Neural progenitor cell (in vitro differentiated cells): Measurements from ENCODE around the gene CFAP20DC. TPM values are rescaled to one million over a fixed set of nuclear protein-coding genes. Genes with fewer than 3 reads are reported as not detected.

Source experiments
- DNase-seq: peaks from one replicate; pipeline ENCODE4 v3.0.0-alpha.2; 2016; ENCODE audit warnings: low spot score
- H2AFZ ChIP-seq: fragments of 200-600 bp; sonication (generic); replicated peaks from 2 replicates; pipeline ENCODE4 v1.6.1; 2016; ENCODE audit warnings: antibody characterized with exemption
- H3F3A ChIP-seq: fragments of 200-600 bp; sonication (generic); 2 replicates; pipeline ENCODE4 v1.6.1; 2016; ENCODE audit warnings: antibody characterized with exemption, low read depth
- H3K27ac ChIP-seq: fragments of 200-600 bp; sonication (generic); 2 replicates; pipeline ENCODE4 v1.5.1; 2016; ENCODE audit warnings: mild to moderate bottlenecking
- H3K27me3 ChIP-seq: fragments of 200-600 bp; sonication (generic); 2 replicates; pipeline ENCODE4 v1.6.1; 2016; ENCODE audit warnings: mild to moderate bottlenecking, moderate library complexity
- H3K36me3 ChIP-seq: fragments of 200-600 bp; sonication (generic); 2 replicates; pipeline ENCODE4 v1.5.1; 2016
- H3K4me1 ChIP-seq: fragments of 200-600 bp; sonication (generic); 2 replicates; pipeline ENCODE4 v1.6.1; 2016; ENCODE audit warnings: mixed run types
- H3K4me2 ChIP-seq: fragments of 200-600 bp; sonication (generic); 2 replicates; pipeline ENCODE4 v1.6.1; 2016
- H3K4me3 ChIP-seq: fragments of 200-600 bp; sonication (generic); 2 replicates; pipeline ENCODE4 v1.5.1; 2016
- H3K79me2 ChIP-seq: fragments of 200-600 bp; sonication (generic); 2 replicates; pipeline ENCODE4 v1.6.1; 2016; ENCODE audit warnings: low read depth
- H3K9ac ChIP-seq: fragments of 200-600 bp; sonication (generic); 2 replicates; pipeline ENCODE4 v1.6.1; 2016
- H3K9me3 ChIP-seq: fragments of 200-600 bp; sonication (generic); 2 replicates; pipeline ENCODE4 v1.5.1; 2016; ENCODE audit warnings: low read depth
- H4K20me1 ChIP-seq: fragments of 200-600 bp; sonication (generic); 2 replicates; pipeline ENCODE4 v1.6.1; 2016; ENCODE audit warnings: low read depth
- H3K27ac Mint-ChIP-seq: 3 replicates; pipeline ENCODE4 v1.8.0; 2021; ENCODE audit warnings: mixed read lengths
- H3K27me3 Mint-ChIP-seq: 2 replicates; pipeline ENCODE4 v1.8.0; 2022; ENCODE audit warnings: low read depth, mild to moderate bottlenecking, inconsistent platforms, moderate library complexity, mixed read lengths; ENCODE audit not compliant: insufficient read depth
- H3K36me3 Mint-ChIP-seq: 3 replicates; pipeline ENCODE4 v1.8.0; 2021; ENCODE audit warnings: mixed read lengths
- H3K4me1 Mint-ChIP-seq: 3 replicates; pipeline ENCODE4 v1.8.0; 2021; ENCODE audit warnings: mixed read lengths
- H3K4me3 Mint-ChIP-seq: 3 replicates; pipeline ENCODE4 v1.8.0; 2021; ENCODE audit warnings: mild to moderate bottlenecking, moderate library complexity, mixed read lengths
- H3K9me3 Mint-ChIP-seq: 3 replicates; pipeline ENCODE4 v1.8.0; 2020; ENCODE audit warnings: mixed read lengths
- CTCF ChIP-seq: fragments of 200-600 bp; sonication (generic); IDR thresholded peaks from 2 replicates; pipeline ENCODE4 v1.5.1; 2017; ENCODE audit warnings: antibody characterized with exemption, mild to moderate bottlenecking
- EZH2 ChIP-seq: fragments of 200-600 bp; sonication (generic); IDR thresholded peaks from 2 replicates; pipeline ENCODE4 v1.6.1; 2017; ENCODE audit warnings: antibody characterized with exemption, mild to moderate bottlenecking, moderate library complexity
- EZH2phosphoT487 ChIP-seq: fragments of 200-600 bp; sonication (generic); IDR thresholded peaks from 2 replicates; pipeline ENCODE4 v1.6.1; 2017; ENCODE audit warnings: antibody characterized with exemption
- total RNA-seq: library from RNA; depleted of rRNA; stranded (reverse); fragments of >200 nt; gene quantifications from 2 replicates; pipeline ENCODE4 v1.2.3, GENCODE V29; 2015; ENCODE audit warnings: low replicate concordance

The CFAP20DC gene
- total RNA-seq, 1 donor from 2014 or later, result 14.0 TPM

GRCh38 chr3:58867621-58868020, 182.2 kb downstream of the CFAP20DC start:
- Histone ChIP-seq H3K79me2 (no peaks in the 10 kb centered on the region), H3F3A (no peaks in the 10 kb centered on the region), H3K9me3 (no peaks in the 10 kb centered on the region), H3K27ac (no peak overlapping the region), H3K27me3 (no peaks in the 10 kb centered on the region), H3K4me3 (no peak overlapping the region), H3K9ac (no peak overlapping the region), H2AFZ (no peak overlapping the region), H3K4me2 (no peak overlapping the region), H3K4me1 (no peaks in the 10 kb centered on the region), H3K36me3 (no peaks in the 10 kb centered on the region), H4K20me1 (no peaks in the 10 kb centered on the region)
- Mint-ChIP-seq H3K27me3 (no peaks in the 10 kb centered on the region), H3K9me3 (no peaks in the 10 kb centered on the region), H3K4me3 (no peak overlapping the region), H3K36me3 (no peaks in the 10 kb centered on the region), H3K4me1 (no peaks in the 10 kb centered on the region), H3K27ac (no peak overlapping the region)
- no peak for DNase-seq
- TF ChIP-seq EZH2 (no peak), CTCF (no peak), EZH2phosphoT487 (no peak)

- no peak overlapping the region for H3K4me3 ChIP-seq
- no peak overlapping the region for H2AFZ ChIP-seq
- DNase-seq, result no peak
- no peaks in the 10 kb centered on the region for H4K20me1 ChIP-seq
- no peaks in the 10 kb centered on the region for H3K79me2 ChIP-seq
- Mint-ChIP-seq H3K27me3 (no peaks in the 10 kb centered on the region), H3K4me1 (no peaks in the 10 kb centered on the region), H3K36me3 (no peaks in the 10 kb centered on the region), H3K27ac (no peak overlapping the region), H3K4me3 (no peak overlapping the region), H3K9me3 (no peaks in the 10 kb centered on the region)
- H3K4me1 ChIP-seq, result no peaks in the 10 kb centered on the region
- TF ChIP-seq CTCF (no peak), EZH2phosphoT487 (no peak), EZH2 (no peak)
- no peaks in the 10 kb centered on the region for H3F3A ChIP-seq
- no peaks in the 10 kb centered on the region for H3K27me3 ChIP-seq
- no peak overlapping the region for H3K4me2 ChIP-seq
- no peak overlapping the region for H3K9ac ChIP-seq
- no peaks in the 10 kb centered on the region for H3K36me3 ChIP-seq
- H3K9me3 ChIP-seq, result no peaks in the 10 kb centered on the region
- H3K27ac ChIP-seq, result no peak overlapping the region
Observed at GRCh38 chr3:58866079-58866478, 183.7 kb downstream of the CFAP20DC start.

- no peak for TF ChIP-seq EZH2
- TF ChIP-seq CTCF, result no peak
- TF ChIP-seq EZH2phosphoT487, result no peak
- no peak overlapping the region for H3K4me3 Mint-ChIP-seq
- H3K4me1 ChIP-seq, result no peaks in the 10 kb centered on the region
- H2AFZ ChIP-seq, result no peak overlapping the region
- no peaks in the 10 kb centered on the region for H3K9me3 ChIP-seq
- H3K27ac ChIP-seq, result no peak overlapping the region
- no peaks in the 10 kb centered on the region for H3K27me3 ChIP-seq
- no peaks in the 10 kb centered on the region for H4K20me1 ChIP-seq
- no peaks in the 10 kb centered on the region for H3K36me3 ChIP-seq
- no peaks in the 10 kb centered on the region for H3K27me3 Mint-ChIP-seq
- H3F3A ChIP-seq, result no peaks in the 10 kb centered on the region
- H3K4me1 Mint-ChIP-seq, result no peaks in the 10 kb centered on the region
- H3K9ac ChIP-seq, result no peak overlapping the region
- H3K27ac Mint-ChIP-seq, result no peak overlapping the region
- H3K79me2 ChIP-seq, result no peaks in the 10 kb centered on the region
- no peak for DNase-seq
- no peak overlapping the region for H3K4me3 ChIP-seq
- no peaks in the 10 kb centered on the region for H3K36me3 Mint-ChIP-seq
- H3K9me3 Mint-ChIP-seq, result no peaks in the 10 kb centered on the region
- H3K4me2 ChIP-seq, result no peak overlapping the region
Observed at GRCh38 chr3:58864480-58864879, 185.3 kb downstream of the CFAP20DC start.

GRCh38 chr3:58863206-58863605, 186.6 kb downstream of the CFAP20DC start:
- H3K4me2 ChIP-seq, result no peak overlapping the region
- no peaks in the 10 kb centered on the region for H3K9me3 ChIP-seq
- H3K27me3 ChIP-seq, result no peaks in the 10 kb centered on the region
- H3F3A ChIP-seq, result no peaks in the 10 kb centered on the region
- Mint-ChIP-seq H3K9me3 (no peaks in the 10 kb centered on the region), H3K36me3 (no peaks in the 10 kb centered on the region), H3K27me3 (no peaks in the 10 kb centered on the region), H3K27ac (no peak overlapping the region), H3K4me3 (no peak overlapping the region), H3K4me1 (no peaks in the 10 kb centered on the region)
- no peaks in the 10 kb centered on the region for H3K79me2 ChIP-seq
- no peak overlapping the region for H3K9ac ChIP-seq
- H2AFZ ChIP-seq, result no peak overlapping the region
- DNase-seq, result no peak
- H4K20me1 ChIP-seq, result no peaks in the 10 kb centered on the region
- H3K36me3 ChIP-seq, result no peaks in the 10 kb centered on the region
- no peak overlapping the region for H3K27ac ChIP-seq
- no peaks in the 10 kb centered on the region for H3K4me1 ChIP-seq
- H3K4me3 ChIP-seq, result no peak overlapping the region
- TF ChIP-seq EZH2phosphoT487 (no peak), EZH2 (no peak), CTCF (no peak)
